Activated naive CD4-positive, alpha-beta T cell treated with Interleukin-2 at 50 U/mL for 16 hours (primary cell): Measurements from ENCODE around the gene SHOX.
"Not testable (repeated sequence)": the region's sequence is repeated elsewhere in the genome, so short reads cannot be mapped to it uniquely, and the experiment has no call there.

ENCODE experiments used
- DNase-seq: peaks from one replicate; pipeline ENCODE4 v3.0.0-alpha.2; 2020

Gene SHOX

GRCh38 chrX:638482-639131, 8.0 kb downstream of the SHOX start:
- no peak for DNase-seq

GRCh38 chrX:639151-639550, 8.6 kb downstream of the SHOX start:
- DNase-seq = no peak

- no peak for DNase-seq
Measured at GRCh38 chrX:640641-641040, 10.1 kb downstream of the SHOX start.

GRCh38 chrX:641671-642435, 11.3 kb downstream of the SHOX start:
- DNase-seq = no peak

GRCh38 chrX:642436-643240, 12.0 kb downstream of the SHOX start:
- DNase-seq = no peak

- DNase-seq = no peak
Measured at GRCh38 chrX:643241-643595, 12.6 kb downstream of the SHOX start.

- DNase-seq = no peak
Measured at GRCh38 chrX:643911-644303, 13.3 kb downstream of the SHOX start.

GRCh38 chrX:644304-645281, 14.0 kb downstream of the SHOX start:
- DNase-seq = no peak

- no peak for DNase-seq
Measured at GRCh38 chrX:646228-646495, 15.6 kb downstream of the SHOX start.

GRCh38 chrX:646796-647195, 16.2 kb downstream of the SHOX start:
- no peak for DNase-seq

GRCh38 chrX:649166-649565, 18.6 kb downstream of the SHOX start:
- no peak for DNase-seq

GRCh38 chrX:650324-650723, 19.7 kb downstream of the SHOX start:
- no peak for DNase-seq

GRCh38 chrX:650811-651210, 20.2 kb downstream of the SHOX start:
- DNase-seq = no peak

- not testable (repeated sequence) for DNase-seq
Measured at GRCh38 chrX:651922-652321, 21.3 kb downstream of the SHOX start.

GRCh38 chrX:652341-652741, 21.8 kb downstream of the SHOX start:
- no peak for DNase-seq

- DNase-seq = no peak
Measured at GRCh38 chrX:653306-653705, 22.7 kb downstream of the SHOX start.

- no peak for DNase-seq
Measured at GRCh38 chrX:661154-661553, 30.6 kb downstream of the SHOX start.

GRCh38 chrX:662126-662525, 31.5 kb downstream of the SHOX start:
- no peak for DNase-seq

GRCh38 chrX:663841-664240, 33.2 kb downstream of the SHOX start:
- no peak for DNase-seq

GRCh38 chrX:666762-667720, 36.5 kb downstream of the SHOX start:
- no peak for DNase-seq

GRCh38 chrX:670645-671044, 40.1 kb downstream of the SHOX start:
- DNase-seq = no peak

GRCh38 chrX:672931-673330, 42.3 kb downstream of the SHOX start:
- DNase-seq = no peak
